GM12875 (cell line): ENCODE measurements around the gene DBNDD1.

ENCODE experiments used
- H3K4me3 ChIP-seq: one replicate; pipeline ENCODE4 v1.5.1; 2011; ENCODE audit warnings: low read depth, low read length, control low read depth
- TF ChIP-seq, protein P1 (sequence below): IDR thresholded peaks from 2 replicates; pipeline ENCODE4 v1.5.1; 2011; ENCODE audit warnings: low read depth, mild to moderate bottlenecking, control low read depth, inconsistent platforms, low read length, moderate library complexity, borderline replicate concordance; ENCODE audit not compliant: insufficient read depth

The DBNDD1 gene

DNA sequence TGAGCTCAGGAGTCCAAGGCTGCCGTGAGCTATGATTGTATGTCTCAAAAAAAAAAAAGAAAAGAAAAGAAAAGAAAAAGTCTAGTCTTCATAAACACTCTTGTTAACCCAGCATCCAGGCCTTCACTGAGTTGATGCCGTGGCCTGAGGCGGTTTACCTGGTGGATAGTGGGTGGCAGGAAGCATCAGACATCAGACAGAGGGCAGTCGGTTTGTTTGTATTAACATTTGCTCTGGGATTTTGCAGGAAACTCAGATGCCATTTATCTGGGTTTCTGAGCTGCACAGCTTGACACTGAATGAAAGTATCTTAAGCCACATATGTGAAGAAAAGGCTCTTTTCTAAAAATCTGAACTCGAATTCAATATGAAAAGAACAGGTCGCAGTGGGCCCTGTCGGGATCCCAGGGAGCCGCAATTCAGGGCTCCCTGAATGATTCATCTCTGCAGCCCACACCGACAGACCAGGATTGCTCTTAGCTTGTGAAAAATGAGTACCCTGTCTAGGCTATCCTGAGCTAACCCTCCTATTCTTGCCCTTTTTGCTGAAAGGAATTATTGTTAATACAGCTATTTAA lies 1.1 kb upstream of the DBNDD1 start:
- H3K4me3 ChIP-seq = no peak overlapping the region
- TF ChIP-seq, protein P1, sequence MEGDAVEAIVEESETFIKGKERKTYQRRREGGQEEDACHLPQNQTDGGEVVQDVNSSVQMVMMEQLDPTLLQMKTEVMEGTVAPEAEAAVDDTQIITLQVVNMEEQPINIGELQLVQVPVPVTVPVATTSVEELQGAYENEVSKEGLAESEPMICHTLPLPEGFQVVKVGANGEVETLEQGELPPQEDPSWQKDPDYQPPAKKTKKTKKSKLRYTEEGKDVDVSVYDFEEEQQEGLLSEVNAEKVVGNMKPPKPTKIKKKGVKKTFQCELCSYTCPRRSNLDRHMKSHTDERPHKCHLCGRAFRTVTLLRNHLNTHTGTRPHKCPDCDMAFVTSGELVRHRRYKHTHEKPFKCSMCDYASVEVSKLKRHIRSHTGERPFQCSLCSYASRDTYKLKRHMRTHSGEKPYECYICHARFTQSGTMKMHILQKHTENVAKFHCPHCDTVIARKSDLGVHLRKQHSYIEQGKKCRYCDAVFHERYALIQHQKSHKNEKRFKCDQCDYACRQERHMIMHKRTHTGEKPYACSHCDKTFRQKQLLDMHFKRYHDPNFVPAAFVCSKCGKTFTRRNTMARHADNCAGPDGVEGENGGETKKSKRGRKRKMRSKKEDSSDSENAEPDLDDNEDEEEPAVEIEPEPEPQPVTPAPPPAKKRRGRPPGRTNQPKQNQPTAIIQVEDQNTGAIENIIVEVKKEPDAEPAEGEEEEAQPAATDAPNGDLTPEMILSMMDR = no peak

DNA sequence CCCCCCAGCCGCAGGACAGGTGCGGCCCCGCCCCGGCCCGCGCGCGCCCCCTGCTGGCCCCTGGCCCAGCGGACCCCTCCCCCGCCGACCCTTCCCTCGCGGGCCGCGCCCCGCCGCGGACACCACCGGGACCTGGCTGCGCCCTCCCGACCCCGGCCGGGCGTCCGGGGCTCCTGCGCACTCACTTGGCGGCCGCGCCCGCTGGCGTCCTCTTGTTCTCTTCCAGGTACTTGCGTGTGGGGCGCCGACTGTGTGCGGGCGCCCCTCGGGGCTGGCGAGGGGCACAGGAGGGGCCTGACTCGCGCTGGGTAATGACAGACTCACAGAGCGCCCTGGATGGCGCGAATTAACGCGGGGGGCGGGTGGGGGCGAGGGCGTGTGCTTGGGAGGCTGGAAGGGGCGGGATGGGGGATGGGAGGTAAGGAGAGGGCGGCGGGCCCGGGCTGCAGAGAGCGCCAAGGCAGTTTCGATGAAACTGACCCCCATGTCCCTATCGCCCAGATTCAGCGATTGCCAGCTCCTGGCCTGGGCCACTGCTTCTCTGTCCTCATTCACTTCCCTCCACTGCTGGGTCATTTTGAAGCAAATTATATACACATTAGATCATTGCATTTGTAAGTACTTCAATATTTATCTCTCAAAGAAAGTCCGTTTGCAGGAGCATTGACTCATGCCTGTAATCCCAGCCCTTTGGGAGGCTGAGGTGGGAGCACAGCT lies 445 bp upstream of the DBNDD1 start:
- TF ChIP-seq, protein P1 = peak; percentile 41; the same call in 1 of the 2 replicates
- H3K4me3 ChIP-seq = no peak overlapping the region

DNA sequence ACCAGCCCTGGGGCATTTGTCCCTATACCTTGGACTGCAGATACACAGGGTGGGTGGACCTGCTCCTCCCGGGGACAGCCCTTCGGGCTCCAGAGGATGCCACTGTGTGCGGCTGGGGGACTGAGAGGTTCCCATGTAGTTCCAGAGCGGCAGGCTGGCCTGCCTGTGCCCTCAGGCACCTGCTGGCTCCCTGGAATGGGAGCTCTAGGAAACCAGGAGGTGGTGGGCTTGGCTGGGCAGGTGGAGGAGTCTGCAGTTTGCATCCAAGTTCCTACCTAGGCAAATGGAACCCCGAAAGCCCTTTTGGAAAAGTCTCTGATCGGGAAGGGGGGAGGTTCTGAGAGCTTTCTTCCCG lies 982 bp downstream of the DBNDD1 start:
- H3K4me3 ChIP-seq = no peak overlapping the region
- TF ChIP-seq, protein P1 = no peak

DNA sequence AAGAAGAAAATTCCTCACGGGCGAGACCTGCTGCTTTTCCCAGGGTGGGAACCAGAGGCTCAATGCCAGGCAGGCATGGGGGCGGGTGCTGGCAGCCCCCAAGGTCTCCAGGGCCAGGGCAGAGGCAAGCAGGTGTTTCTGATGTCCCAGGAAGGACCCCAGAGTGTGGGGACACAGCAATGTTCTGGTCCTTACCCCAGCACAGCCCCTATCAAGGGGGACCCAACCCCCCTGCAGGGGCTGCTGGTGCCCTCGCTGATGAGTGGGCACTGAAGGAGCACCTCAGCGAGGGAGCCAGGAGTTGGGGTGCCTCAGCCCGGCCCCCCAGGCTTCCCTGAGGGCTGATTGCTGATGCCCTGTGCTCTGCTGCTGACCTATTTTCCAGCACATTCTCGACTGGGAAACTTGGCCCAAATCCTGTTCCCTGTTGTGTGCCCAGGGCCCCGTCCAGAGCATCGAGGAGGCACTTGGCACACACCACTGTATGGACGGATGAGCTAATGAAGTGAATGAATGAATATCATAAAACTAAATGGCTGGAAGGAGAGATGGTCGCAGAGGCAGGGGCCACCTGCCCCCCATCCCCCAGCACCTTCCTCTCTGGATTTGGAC lies 2.8 kb downstream of the DBNDD1 start:
- TF ChIP-seq, protein P1 = no peak

DNA sequence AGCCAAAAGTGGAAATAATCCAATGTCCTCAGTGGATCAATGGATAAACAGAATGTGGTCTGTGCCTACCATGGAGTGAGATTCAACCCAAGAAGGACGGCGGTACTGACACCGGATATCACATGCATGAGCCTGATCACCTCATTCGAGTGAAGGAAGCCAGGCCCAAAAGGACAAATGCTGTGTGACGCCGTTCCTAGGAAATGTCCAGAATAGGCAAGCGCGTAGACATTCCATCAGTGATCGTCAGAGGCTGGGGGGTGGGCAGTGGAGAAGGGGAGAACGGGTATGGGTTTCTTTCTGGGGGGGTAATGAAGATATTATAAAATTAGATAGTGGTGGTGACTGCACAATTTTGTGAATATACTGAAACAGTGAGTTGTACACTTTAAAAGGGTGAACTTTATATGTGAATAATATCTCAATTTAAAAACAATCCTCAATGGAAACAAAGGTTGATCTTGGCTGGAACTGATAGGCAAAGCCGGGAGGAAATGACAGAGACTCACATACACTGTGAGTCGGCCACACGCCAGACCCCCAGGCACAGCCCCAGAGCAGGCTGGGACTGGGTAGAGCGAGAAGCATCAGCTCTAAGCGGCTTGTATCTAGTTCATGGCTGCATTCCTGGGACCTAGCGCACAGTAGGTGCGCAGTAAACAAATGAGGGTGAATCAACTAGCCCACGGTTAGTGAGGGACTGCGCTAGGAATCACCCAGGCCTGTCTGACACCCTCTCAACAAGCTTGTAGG lies 3.5 kb downstream of the DBNDD1 start:
- TF ChIP-seq, protein P1 = no peak
- no peak overlapping the region for H3K4me3 ChIP-seq

More for the DNA sequence above, 2.8 kb downstream of the DBNDD1 start:
- H3K4me3 ChIP-seq = no peak overlapping the region

DNA sequence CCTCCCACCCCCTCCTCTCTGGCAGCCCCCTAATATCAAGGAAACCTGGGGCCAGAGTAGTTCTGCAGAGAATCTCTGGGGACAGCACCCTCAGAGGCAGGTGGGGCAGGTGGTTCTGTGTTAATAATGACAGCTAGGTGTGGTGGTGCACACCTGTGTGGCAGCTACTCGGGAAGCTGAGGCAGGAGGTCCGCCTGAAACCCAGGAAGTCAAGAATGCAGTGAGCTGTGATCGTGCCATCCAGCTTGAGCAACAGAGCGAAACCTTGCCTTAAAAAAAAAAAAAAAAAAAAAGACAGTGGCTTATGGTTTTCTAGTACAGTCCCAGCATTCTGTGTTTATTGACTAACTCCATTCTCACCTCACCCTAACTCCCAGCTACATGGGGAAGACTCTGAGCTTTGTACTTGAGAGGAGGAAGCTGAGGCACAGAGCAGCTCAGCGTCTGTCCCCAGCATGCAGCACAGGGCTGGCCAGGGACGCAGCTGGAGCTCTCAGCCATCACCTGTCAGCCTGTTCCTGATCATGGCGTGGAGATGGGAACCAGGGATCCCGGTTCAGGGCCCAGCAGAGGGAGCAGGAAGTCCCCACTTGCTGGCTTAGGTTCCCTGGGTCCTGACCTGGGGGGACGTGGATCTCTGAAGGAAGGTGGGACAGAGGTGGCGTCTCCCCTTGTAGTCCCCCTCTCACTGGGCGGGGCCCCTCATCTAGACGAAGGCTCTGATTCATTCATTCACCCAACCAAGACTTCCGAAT lies 6.1 kb downstream of the DBNDD1 start:
- no peak overlapping the region for H3K4me3 ChIP-seq

More for the DNA sequence above, 6.1 kb downstream of the DBNDD1 start:
- TF ChIP-seq, protein P1 = no peak
